ENCODE results near the gene TNS1.

The TNS1 gene

DNA sequence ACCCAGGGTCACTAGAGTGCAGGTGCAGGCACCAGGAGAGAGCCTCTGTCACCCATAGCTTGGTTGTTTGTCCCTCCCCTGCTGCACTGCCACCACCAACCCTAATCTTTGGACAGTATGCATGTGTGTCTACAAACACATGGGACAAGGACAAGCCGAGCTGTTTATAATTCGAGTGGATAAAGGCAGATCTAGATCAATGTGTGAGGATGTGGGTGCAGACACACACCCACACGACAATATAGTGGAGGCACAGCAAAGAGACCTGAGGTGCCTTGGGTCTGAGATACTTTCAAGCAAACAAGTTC lies 199.2 kb downstream of the TNS1 start:
- no peak for DNase-seq

DNA sequence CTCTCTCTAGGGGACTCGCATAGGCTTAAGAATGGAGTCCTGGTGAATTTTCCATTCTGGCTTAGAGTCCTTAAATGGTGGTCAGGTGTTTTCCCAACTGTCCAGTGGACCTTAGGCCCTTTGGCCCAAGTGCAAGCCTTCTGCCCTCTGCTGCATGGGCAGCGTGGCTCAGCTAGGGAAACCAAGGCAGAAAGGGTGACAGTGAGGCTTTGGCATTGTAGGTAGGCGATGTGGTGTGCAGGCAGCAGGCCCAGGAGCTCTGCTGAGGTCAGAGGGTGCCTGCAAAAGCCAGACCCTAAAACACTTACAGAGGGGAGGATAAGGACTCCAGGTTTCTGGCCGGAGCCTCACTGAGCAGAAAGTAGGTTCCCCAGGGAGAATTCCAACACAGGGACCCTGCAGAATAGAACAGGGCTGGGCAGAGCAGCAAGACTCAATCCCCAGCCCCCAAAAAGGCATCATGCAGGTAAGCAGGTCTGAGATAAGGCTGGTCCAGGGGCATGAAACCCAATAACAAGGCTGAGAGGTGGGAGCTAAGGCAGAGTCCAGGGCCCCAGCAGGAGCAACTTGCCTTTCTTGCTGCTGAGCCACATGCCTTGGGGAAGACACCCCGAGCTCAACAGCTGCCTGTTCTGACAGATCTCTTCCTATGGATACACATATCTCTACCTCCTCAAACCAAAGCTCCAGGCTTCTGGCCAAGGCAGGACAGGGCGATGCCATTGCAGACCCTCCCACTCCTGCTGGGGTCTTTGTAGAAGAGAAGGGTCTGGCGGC lies 199.7 kb downstream of the TNS1 start:
- DNase-seq = no peak

DNA sequence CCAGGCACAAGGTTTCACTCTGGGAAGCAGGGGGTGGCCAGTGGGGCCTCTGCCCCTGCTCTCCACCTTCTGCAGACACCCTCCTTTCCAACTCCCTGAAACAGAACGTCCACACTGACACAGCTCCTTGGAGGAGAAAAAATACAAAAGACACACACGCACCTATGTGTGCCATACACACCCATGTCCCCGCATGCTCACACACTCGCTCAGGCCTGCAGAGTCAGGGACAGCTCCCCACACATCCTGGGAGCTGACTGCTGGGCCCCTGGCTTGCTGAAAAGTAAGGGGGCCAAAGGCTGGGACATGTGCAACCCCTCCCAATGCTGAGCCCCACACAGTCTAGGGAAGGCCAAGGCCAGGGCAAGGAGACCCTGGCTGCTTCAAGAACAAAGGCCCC lies 200.5 kb downstream of the TNS1 start:
- no peak for DNase-seq

DNA sequence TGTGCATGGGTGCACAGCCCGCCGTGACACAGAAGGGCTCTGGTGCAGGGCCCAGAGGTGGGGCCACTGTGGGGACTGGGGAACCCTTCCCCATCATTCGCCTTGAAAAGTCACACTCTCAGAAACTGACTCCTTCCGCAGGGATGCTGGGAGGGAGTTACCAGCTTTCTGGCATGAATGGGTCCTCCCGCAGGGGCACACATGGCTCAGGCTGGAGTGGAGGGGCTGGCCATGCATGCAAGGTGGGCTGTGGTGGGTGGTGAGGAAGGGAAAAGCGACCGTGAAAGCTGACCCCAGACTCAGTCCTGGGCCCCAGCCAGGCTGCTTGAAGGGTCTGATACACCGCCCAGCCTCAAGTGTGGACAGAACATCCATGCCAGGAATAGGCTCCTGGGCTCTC lies 201.1 kb downstream of the TNS1 start:
- no peak for DNase-seq

DNA sequence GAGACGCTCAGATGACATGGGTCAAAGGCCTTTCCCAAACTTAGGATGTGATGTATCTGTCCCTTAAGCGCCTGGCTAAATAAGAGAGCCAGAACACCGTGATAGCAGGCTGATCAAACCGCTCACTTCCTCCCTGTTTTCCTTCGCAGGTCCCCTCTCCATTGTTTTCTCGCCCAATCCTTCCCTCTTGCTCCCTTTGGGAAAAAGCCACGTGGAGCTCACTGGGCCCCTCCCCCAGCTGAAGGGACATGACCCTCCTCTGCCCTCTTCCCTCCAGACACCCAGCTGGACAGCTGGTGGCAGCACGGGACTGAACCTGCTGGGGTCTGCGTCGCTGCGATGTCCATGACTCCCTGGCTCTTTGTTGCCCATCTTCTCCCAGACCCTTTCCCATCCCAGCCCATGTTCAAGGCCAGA lies 201.7 kb downstream of the TNS1 start:
- DNase-seq = no peak

DNA sequence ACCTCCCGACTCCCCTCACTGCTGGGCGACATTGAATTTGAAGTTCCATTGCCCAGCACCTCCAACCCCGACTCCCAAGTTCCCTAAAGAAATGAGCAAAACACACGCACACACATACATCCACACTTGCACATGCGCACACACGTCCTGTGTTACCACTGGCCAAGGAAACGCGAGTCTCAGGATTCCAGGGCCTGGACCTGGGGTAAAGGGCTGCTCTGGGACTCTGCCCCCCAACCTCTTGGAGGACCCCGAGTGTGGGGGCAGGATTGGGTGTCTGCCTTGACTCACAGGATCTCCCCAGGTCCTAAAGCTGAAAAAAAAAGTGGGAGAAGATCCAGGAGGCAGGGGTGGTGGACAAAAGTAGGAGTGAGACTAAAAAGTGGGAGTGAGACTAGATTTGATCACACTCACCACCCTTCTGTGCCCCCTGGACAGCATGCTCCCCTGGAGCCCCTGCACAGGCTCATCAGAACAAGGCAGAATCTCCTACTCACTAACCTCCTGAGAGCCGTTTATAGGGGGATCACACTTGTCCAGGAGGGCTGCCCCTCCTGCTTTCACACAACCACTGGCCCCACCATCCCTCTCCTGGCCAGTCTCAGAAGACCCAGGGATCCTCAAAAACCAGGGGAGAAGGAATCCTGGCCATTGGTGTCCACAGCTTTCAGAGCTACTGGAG lies 202.2 kb downstream of the TNS1 start:
- DNase-seq = no peak

DNA sequence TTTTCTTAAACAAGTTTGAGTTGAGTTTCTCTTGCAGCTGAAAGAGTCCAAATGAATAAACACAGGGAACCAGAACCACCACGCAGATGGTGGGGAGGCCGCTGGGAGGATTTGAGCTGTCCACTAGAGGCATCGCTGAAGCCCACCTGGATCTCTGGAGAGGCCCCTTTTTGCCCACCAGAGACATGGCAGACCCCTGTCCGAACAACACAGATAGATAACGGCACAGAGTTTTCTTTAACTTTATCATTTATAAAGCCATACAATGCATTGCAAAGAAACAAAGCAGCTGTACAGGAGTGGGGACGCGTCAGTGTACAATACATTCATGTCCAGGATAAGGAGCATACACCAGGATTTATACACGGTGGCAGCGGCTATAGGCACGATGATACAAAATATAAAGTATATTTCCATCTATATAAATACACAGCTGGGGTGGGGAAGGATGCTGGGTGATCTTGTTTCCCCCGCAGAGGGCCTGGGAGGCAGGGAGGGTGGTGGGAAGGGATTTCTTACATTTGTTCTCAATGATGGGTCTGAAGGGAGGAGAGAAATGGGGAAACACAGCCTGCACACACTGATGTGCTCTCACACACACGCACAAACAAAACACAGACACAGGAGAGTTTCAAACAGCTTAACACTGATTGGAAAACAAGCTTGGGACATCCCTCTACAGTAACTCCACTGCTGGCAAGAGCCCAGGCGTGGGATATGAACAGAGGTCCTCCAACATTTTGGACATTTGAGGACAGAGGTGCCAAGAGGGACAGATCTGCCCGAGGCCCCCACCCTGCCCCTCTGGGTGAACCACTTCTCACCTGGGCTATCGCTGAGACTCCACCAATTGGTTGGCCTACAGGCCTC lies 203.0 kb downstream of the TNS1 start:
- DNase-seq = no peak

DNA sequence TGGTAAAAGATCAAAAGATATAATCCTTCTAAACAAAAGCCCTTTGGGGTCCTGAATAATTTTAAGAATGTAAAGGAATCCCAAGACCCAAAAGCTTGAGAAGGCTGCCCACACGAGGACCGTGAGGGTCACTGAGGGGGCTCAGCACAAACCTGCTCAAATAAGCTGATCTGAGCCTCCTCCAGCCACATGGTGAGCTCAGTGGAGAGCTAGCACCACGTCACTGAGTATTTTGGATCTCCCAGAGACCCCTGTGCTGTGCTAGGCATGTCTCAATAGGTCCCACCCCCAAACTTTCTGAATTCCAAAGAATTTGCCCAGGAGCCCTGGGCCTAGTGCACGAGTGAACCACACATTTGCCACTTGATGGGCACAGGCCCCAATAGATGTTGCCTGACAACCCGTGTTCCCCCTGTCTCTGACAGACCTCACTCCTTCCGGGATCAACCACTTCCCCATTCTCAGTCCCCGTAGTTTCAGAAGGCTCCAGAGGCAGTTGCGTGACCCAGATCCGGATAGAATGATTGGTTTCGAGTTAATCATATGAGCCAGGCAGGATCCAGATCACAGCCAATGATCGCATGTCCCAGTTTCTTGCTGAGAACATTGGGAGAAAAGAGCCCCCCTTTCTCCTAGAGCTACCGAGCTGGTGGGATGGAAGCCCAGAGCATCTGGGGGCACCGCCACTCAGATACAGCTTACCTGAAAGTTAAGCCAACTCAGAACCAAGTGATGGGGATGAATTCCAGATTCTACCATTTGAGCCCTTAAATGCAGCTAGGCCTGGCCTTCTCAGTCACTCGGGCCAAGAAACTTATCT lies 203.8 kb downstream of the TNS1 start:
- DNase-seq = no peak

DNA sequence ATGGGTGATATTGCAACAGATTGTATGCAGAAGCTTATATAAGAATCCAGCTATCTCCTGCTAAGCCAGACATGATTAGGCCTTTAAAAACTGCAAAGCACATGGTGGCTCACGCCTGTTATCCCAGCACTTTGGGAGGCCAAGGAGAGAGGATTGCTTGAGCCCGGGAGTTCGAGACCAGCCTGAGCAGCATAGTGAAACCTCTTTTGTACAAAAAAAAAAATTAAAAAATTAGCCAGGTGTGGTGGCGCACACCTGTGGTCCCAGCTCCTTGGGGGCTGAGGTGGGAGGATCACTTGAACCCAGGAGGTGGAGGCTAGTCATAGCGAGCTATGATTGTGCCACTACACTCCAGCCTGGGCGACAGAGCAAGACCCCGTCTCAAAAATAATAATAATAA lies 204.6 kb downstream of the TNS1 start:
- no peak for DNase-seq

DNA sequence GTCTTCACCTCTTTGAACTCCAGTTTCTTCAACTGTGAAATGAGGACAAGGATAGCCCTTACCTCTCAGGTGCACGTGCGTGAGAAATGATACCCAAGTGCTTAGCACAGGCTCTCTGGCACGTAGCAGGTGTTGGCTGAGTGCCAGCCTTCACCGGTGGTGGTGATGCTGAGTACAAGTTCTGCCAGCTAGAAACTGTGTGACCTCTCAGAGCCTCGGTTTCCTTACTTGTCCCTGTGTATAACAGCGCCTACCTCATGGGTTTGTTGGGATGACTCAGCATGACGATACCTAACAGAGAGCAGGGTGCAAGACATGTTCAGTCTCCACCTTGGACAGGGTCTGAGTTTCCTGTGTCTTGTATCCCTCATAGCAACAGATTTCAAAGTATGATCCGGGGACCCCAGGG lies 205.1 kb downstream of the TNS1 start:
- DNase-seq = no peak

DNA sequence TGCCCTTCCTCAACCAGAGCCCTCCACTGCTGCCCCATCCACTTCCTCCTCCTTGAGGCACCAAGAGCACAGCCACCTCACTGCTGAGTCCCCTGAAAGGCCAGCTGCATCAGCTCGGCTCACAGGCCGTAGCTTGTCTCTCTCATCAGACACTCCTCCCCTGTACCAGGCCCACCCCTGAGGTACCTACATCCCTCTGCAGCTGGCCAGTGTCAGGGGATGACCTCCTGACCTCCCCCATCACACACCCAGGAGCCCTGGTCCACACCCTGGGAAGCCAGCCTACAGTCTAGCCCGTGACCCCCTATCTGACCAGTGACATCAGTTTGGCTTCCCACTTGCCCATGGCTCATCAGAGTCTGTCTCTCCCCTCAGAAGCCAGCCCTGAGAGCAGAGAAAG lies 205.6 kb downstream of the TNS1 start:
- DNase-seq = no peak

DNA sequence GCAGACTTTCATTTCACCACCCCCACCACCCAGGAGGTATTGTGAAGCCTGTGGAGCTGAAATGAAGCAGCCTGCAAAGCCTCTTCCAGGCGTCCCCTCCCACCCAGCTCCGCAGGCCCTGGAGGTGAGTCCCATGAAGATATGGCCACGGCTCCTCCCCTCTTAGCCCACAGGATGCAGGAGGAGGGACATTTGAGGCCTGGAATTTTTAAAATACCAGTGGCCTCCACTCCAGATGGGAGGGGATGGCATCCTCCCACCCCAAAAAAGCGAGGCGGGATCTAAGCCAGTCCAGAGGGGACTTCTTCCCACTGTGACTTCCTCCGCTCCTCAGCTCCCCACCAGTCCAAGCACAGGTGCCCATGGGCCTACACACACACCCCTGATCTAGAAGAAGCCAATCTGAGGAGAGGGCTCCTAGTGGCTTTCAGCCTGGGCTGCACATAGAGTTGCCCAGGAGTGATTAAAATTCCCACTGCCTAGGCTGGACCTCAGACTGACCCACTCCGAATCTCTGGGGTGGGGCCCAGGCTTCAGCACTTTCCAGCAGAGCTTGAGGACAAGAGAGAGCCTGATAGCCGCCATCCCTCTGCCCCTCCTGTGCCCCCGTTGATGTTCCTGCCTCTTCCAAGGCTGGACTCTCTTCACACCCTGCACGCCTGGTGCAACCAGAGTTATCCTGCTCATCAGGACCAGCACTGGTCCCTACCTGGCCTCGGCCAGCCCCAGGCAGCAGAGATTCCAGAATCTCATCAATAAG lies 206.9 kb downstream of the TNS1 start:
- DNase-seq = no peak

DNA sequence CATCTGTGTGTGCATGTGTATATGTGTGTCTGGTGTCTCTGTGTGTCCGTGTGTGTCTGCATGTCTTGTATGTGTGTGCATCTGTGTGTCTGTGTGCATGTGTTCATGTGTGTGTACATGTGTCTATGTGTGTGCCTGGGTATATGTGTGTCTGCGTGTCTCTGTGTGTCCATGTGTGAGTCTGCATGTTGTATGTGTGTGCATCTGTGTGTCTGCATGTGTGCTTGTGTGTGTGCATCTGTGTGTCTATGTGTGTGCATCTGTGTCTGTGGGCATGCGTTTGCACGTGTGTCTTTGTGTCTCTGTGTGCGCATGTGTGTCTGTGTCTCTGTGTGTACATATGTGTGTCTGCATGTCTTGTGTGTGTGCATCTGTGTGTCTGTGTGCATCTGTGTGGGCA lies 207.7 kb downstream of the TNS1 start:
- no peak for DNase-seq

DNA sequence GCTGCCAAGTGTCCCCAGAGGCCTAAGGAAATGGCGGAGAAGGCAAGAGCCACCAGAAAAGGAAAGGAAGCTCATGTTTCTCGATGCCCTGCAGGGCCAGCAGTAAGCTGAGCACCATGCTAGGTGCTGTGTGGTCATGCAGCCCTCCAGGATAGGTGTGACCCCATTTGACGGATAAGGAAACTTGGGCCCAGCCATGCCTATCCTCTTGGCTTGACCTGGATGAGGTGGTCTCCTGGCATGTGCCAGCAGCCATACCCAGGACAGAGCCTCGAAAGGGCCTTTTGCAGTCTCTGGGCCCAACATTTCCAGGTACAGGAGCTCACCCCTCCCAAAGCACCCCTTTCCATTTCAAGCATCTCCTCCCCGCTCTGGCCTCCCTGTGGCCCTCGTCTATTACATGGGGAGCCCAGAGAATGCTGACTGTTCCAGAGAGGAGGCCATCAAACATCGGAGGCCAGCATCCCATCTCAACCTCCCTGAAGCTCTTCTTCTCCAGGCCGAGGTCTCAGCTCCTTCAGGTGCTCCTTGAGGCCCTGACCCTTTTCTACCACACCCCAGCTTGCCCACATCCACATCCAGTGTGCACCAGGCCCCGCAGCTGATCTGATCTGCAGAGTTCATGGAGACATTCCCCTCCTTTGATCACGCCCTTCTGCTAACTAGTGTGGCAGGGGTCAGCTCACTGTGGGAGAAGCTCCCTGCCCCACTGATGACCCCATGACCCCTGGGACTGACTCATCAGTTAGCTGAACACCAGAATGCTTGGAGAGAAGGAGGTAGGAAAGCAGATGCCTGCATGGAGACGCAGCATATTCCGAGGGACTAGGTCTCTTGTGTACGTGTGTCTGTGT lies 208.4 kb downstream of the TNS1 start:
- no peak for DNase-seq

DNA sequence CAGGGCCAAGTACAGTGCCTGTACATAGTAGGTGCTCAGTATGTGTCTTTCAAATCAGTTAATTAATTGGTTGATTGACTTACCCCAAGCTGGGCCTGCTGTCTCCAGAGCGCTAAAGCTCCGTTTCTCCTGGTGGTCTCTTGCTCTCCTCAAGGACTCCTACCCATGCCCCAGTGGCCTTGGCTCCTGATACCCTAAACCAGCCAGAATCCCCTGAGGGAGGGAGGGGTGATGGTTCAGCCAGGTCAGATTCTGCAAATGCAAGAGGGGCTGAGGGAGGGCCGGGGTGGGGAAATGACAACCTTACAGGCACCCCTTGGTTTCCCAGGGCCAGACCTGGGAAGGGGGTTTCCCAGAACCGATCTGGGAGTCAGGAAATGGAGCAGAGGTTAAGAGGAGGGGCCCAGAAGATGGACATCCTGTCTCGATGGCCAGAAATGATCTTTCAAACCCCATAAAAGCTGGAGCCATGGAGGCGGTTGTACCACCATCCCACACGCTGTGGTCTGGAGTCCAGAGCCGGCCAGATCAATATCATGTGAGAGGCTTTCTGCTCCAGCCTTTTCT lies 209.1 kb downstream of the TNS1 start:
- no peak for DNase-seq

DNA sequence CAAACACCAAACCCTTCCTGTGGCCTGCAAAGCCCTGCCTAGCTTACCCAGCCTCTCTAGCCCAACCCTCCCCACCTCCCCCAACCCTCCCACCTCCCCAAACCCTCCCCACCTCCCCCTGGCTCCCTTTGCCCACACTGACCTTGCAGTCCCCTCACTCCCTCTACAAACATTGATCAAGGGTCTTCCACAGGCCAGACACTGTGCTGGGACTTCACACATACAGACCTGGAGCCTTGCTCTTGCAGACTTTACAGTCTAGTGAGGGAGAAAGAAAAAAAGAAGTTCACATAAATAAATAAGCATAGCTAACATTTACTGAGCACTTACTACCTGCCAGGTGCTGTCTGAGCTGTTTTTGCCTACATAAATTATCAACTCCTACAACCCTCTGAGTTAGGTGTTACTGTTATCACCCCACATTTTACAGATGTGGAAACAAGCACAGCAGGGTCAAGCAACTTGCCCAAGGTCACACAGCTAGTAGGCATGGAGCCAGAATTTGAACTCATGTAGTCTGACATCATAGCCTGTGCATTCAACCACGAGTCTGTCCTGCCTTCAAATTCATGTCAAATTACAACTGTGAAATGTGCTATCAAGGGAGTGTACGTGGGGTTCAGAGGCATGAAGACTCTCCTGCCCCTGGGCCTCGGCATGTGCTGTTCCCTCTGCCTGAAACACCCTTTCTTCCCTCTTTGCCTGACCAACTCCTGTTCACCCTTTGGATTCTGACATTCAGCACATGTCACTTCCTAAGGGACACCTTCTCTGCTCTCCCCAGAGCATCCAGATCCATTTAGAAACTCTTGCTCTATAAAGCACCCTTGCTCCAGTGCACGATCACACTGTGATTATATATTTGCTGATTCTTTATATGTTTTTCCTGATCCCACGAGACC lies 209.9 kb downstream of the TNS1 start:
- DNase-seq = no peak

DNA sequence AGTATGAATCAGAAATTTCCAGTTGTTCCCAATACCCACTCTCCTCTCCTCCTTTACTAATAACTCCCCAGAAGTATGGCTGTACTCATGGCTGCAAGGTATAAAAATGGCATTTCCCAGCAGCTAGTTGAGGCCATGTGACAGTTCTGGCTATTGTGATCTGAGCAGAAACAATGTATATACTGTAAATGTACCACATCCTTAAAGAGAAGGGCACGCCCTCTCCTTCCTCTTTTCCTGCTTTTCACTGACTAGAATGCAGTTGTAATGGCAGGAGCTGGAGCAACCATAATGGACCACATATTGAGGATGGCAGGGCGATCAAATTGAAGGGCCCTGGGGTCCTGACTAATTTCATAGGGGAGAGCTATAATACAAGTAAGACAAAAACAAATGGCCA lies 211.2 kb downstream of the TNS1 start:
- no peak for DNase-seq

DNA sequence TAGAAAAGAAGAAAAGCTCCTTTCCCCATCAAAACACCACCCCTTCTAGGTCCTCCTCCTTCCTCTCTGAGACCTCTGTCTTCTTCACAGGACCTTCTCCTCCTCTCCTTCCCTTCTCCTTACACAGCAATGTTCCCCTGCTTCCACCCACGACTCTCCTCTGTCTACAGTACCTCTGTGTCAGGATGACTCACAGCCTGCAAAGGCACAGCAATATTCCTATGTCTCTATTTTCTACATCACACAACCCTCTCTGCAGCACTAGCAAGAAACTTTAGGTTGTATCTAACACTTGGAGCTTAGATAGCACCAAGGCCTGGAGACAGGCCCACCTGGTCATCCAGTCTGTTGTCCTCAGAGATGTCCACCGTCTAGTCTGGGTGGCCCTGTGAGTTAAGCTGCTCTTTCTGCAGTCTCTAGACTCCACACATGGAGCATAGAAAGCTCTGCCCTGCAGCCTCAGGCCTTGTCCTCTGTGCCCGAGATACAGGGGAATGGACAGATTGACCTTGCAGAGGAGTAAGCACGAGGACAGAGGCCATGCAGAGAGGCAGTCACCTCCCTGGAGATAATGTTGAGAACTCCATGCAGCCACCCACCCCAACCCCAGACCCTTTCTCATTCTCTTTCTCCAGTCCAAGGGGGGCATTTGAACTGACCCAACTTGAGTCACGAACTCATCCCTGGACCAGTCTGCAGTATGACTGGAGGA lies 212.0 kb downstream of the TNS1 start:
- DNase-seq = no peak

DNA sequence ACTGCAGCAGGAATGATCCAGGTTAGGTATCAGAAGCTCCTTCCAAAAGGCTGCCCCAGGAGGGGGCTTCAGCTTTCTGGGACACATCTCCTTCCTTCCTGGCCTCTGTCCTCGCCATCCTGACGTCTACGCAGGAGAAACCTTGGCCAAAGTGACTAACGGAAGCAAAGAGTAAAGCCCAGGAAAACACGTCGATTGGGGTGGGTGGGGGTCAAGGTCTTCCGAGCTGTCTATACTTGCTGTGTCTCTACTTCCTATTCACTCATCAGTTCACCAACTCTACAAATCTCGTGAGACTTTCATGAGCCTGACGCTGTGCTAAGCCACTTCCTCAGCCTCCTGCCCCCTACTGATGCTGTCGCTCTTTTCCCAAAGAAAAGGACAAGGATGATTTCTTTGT lies 212.6 kb downstream of the TNS1 start:
- DNase-seq = no peak
